ENCODE data around the gene CXCL6. TPM values are rescaled to one million over a fixed set of nuclear protein-coding genes. Genes with fewer than 3 reads are reported as not detected.

CXCL6 gene
- total RNA-seq, 1 experiment from 2014 or later, result 23.4 TPM

GRCh38 chr4:73855406-73855805 is 18.9 kb downstream of the CXCL6 start:
- Histone ChIP-seq H3K36me3 (ENCODE audit: low read depth, low read length) (no peaks in the 10 kb centered on the region), H3K4me3 (ENCODE audit: low read length) (no peak overlapping the region), H3K9ac (ENCODE audit: low read length) (no peak overlapping the region), H3K9me2 (replicated peaks; ENCODE audit: low read length) (no peaks in the 10 kb centered on the region), H3F3A (ENCODE audit: low read length, unreplicated experiment) (no peaks in the 10 kb centered on the region), H2AFZ (ENCODE audit: low read length) (no peak overlapping the region), H3K4me1 (ENCODE audit: insufficient read depth, low read length) (peaks cover 24% of the 10 kb centered on the region), H3K4me2 (ENCODE audit: low read length) (no peak overlapping the region), H3K27ac (ENCODE audit: low read length) (no peak overlapping the region), H4K20me1 (ENCODE audit: low read length) (no peaks in the 10 kb centered on the region), H3K79me2 (ENCODE audit: low read length) (no peaks in the 10 kb centered on the region), H3K9me3 (ENCODE audit: low read length) (no peaks in the 10 kb centered on the region), H3K27me3 (ENCODE audit: low read length) (no peaks in the 10 kb centered on the region)
- CTCF ChIA-PET, result no interaction called here
- DNase-seq (no peak), ATAC-seq (no peak)
- intact Hi-C loops (cut with micrococcal nuclease), result no loop called here
- no TSS peak for BruUV-seq (replicated peaks)
- POLR2A ChIA-PET (ENCODE audit: unreplicated experiment), result no interaction called here
- TF ChIP-seq CTCF (conservative IDR thresholded peaks at IDR 0.05; ENCODE audit: low read depth, low read length), result no peak
- no peak for TF ChIP-seq EZH2 (IDR thresholded peaks at IDR 0.05; ENCODE audit: low read length, unreplicated experiment)
- TF ChIP-seq EZH2phosphoT487 (IDR thresholded peaks at IDR 0.05; ENCODE audit: borderline replicate concordance, low read length), result no peak

GRCh38 chr4:73856518-73856917 is 20.0 kb downstream of the CXCL6 start:
- DNase-seq (peak; percentile 91), ATAC-seq (peak; percentile 78)
- BruUV-seq (replicated peaks), result no TSS peak
- Histone ChIP-seq H3K27me3 (ENCODE audit: low read length) (no peaks in the 10 kb centered on the region), H2AFZ (ENCODE audit: low read length) (no peak overlapping the region), H4K20me1 (ENCODE audit: low read length) (no peaks in the 10 kb centered on the region), H3K36me3 (ENCODE audit: low read depth, low read length) (no peaks in the 10 kb centered on the region), H3K9me3 (ENCODE audit: low read length) (no peaks in the 10 kb centered on the region), H3F3A (ENCODE audit: low read length, unreplicated experiment) (no peaks in the 10 kb centered on the region), H3K4me2 (ENCODE audit: low read length) (no peak overlapping the region), H3K9ac (ENCODE audit: low read length) (no peak overlapping the region), H3K27ac (ENCODE audit: low read length) (peak overlapping the region; percentile 19), H3K9me2 (replicated peaks; ENCODE audit: low read length) (no peaks in the 10 kb centered on the region), H3K79me2 (ENCODE audit: low read length) (no peaks in the 10 kb centered on the region), H3K4me3 (ENCODE audit: low read length) (no peak overlapping the region), H3K4me1 (ENCODE audit: insufficient read depth, low read length) (peaks cover 23% of the 10 kb centered on the region)
- POLR2A ChIA-PET (ENCODE audit: unreplicated experiment), result no interaction called here
- CTCF ChIA-PET, result no interaction called here
- TF ChIP-seq CTCF (conservative IDR thresholded peaks at IDR 0.05; ENCODE audit: low read depth, low read length) (no peak), EZH2 (IDR thresholded peaks at IDR 0.05; ENCODE audit: low read length, unreplicated experiment) (no peak), EZH2phosphoT487 (IDR thresholded peaks at IDR 0.05; ENCODE audit: borderline replicate concordance, low read length) (no peak)
- intact Hi-C loops (cut with micrococcal nuclease), result no loop called here

GRCh38 chr4:73859614-73860088 is 23.2 kb downstream of the CXCL6 start:
- H3K9ac ChIP-seq (ENCODE audit: low read length), result no peak overlapping the region
- peak; percentile 21; the same call in 1 of the 2 replicates for ATAC-seq

More at GRCh38 chr4:73859614-73860088, 23.2 kb downstream of the CXCL6 start:
- DNase-seq, result peak; percentile 36
- ChIA-PET CTCF (no interaction called here), POLR2A (ENCODE audit: unreplicated experiment) (interaction anchor here (0.6 to 0.7 kb wide), 2 partner anchors 23 to 155 kb away, joined by 3 to 4 read pairs; partner anchors contain the start of gene CXCL6)
- no peaks in the 10 kb centered on the region for H3F3A ChIP-seq (ENCODE audit: low read length, unreplicated experiment)
- H3K4me2 ChIP-seq (ENCODE audit: low read length), result no peak overlapping the region
- TF ChIP-seq EZH2phosphoT487 (IDR thresholded peaks at IDR 0.05; ENCODE audit: borderline replicate concordance, low read length) (no peak), CTCF (conservative IDR thresholded peaks at IDR 0.05; ENCODE audit: low read depth, low read length) (no peak), EZH2 (IDR thresholded peaks at IDR 0.05; ENCODE audit: low read length, unreplicated experiment) (no peak)
- no peaks in the 10 kb centered on the region for H3K36me3 ChIP-seq (ENCODE audit: low read depth, low read length)
- H3K27ac ChIP-seq (ENCODE audit: low read length), result no peak overlapping the region
- BruUV-seq (replicated peaks), result no TSS peak
- no peak overlapping the region; the same call in 1 of the 2 replicates for H2AFZ ChIP-seq (ENCODE audit: low read length)
- peaks cover 43% of the 10 kb centered on the region for H3K4me1 ChIP-seq (ENCODE audit: insufficient read depth, low read length)
- H3K79me2 ChIP-seq (ENCODE audit: low read length), result no peaks in the 10 kb centered on the region
- intact Hi-C loops (cut with micrococcal nuclease), result loop anchor here (2.0 to 10.0 kb wide), 2 partner anchors 15 to 265 kb away; no protein-coding TSS in a partner anchor
- no peak overlapping the region for H3K4me3 ChIP-seq (ENCODE audit: low read length)
- no peaks in the 10 kb centered on the region for H3K27me3 ChIP-seq (ENCODE audit: low read length)
- no peaks in the 10 kb centered on the region for H3K9me2 ChIP-seq (replicated peaks; ENCODE audit: low read length)
- H4K20me1 ChIP-seq (ENCODE audit: low read length), result no peaks in the 10 kb centered on the region
- H3K9me3 ChIP-seq (ENCODE audit: low read length), result no peaks in the 10 kb centered on the region

All from PC-3 (cell line).